Upper lobe of right lung (tissue), 1 donor: ENCODE data around the gene TBL1X. TPM values are rescaled to one million over a fixed set of nuclear protein-coding genes. Genes with fewer than 3 reads are reported as not detected.

Source experiments
- ATAC-seq: fragments of 200-7000 bp; cut with Tn5 transposase; one replicate; pipeline ENCODE4 v1.9.1; 2020; ENCODE audit warnings: mild to moderate bottlenecking, moderate library complexity
- DNase-seq: peaks from one replicate; pipeline ENCODE4 v3.0.0-alpha.2; 2020
- H3K27ac ChIP-seq: fragments of 200-600 bp; one replicate; pipeline ENCODE4 v1.8.0; 2022
- H3K27me3 ChIP-seq: fragments of 200-600 bp; one replicate; pipeline ENCODE4 v1.8.0; 2022; ENCODE audit warnings: mild to moderate bottlenecking
- H3K36me3 ChIP-seq: fragments of 200-600 bp; one replicate; pipeline ENCODE4 v1.8.0; 2022
- H3K4me1 ChIP-seq: fragments of 200-600 bp; one replicate; pipeline ENCODE4 v1.8.0; 2022
- H3K4me3 ChIP-seq: fragments of 200-600 bp; one replicate; pipeline ENCODE4 v1.8.0; 2022; ENCODE audit warnings: mild to moderate bottlenecking
- H3K9me3 ChIP-seq: fragments of 200-600 bp; one replicate; pipeline ENCODE4 v1.8.0; 2022
- intact Hi-C: fragments of 100-400 bp; cut with DNase I; formaldehyde crosslinking; loops from one replicate; pipeline ENCODE4 v1.11.0; 2022
- total RNA-seq: library from RNA; stranded (reverse); fragmentation: NEBNext Ultra II Directional; extraction: Animal tissue kit (Norgen Biotek cat#: 25700); gene quantifications from one replicate; pipeline ENCODE4 v1.2.1, GENCODE V29; 2021
- TF ChIP-seq, protein P1 (sequence below): fragments of 200-600 bp; IDR thresholded peaks from one replicate; pipeline ENCODE4 v1.8.0; 2022; ENCODE audit warnings: antibody characterized with exemption
- donor health status: DM: no; HTN: yes; CAD: no; lungs with severe emphysema.

The TBL1X gene
- total RNA-seq, 1 donor from 2014 or later = 18.4 TPM

DNA sequence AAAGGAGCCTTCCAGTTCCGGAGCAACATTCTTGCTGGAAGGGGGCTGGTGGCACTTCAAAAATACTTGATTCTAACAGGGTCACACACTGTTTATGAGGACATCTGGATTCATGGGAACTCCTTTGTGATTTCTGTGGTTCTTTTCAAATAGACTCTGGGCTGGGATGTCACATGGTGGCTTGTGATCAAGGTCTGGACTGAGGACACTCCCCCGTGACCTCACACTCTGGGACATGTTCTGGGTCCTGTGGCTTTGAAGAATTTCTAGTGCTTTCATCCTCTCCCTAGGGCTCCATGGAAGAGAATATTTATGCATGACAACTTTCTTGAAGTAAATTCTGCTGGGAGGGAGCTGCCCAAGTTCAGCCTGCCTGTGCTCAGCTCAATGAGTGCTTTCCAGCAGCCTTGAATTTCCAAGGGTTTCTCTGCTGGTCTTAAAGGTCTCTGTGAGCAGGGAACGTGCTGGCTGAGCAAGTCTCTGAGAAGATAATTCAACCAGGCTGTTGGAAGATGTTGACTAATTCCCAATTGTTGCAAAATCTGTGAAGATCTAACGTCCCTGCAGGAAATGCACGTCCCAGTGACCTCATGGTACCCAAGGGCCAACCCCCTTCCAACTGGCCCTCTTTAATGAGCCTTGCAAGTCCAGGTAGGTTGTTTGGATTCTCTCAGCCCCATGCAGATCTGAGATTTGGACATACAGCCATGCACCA, 264.5 kb downstream of the TBL1X start:
- ATAC-seq (no peak), DNase-seq (no peak)
- Histone ChIP-seq H3K4me3 (no peak overlapping the region), H3K36me3 (no peaks in the 10 kb centered on the region), H3K27me3 (no peaks in the 10 kb centered on the region), H3K27ac (no peak overlapping the region), H3K9me3 (no peaks in the 10 kb centered on the region), H3K4me1 (no peaks in the 10 kb centered on the region)
- TF ChIP-seq, protein P1, sequence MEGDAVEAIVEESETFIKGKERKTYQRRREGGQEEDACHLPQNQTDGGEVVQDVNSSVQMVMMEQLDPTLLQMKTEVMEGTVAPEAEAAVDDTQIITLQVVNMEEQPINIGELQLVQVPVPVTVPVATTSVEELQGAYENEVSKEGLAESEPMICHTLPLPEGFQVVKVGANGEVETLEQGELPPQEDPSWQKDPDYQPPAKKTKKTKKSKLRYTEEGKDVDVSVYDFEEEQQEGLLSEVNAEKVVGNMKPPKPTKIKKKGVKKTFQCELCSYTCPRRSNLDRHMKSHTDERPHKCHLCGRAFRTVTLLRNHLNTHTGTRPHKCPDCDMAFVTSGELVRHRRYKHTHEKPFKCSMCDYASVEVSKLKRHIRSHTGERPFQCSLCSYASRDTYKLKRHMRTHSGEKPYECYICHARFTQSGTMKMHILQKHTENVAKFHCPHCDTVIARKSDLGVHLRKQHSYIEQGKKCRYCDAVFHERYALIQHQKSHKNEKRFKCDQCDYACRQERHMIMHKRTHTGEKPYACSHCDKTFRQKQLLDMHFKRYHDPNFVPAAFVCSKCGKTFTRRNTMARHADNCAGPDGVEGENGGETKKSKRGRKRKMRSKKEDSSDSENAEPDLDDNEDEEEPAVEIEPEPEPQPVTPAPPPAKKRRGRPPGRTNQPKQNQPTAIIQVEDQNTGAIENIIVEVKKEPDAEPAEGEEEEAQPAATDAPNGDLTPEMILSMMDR = no peak
- intact Hi-C loops = no loop called here

DNA sequence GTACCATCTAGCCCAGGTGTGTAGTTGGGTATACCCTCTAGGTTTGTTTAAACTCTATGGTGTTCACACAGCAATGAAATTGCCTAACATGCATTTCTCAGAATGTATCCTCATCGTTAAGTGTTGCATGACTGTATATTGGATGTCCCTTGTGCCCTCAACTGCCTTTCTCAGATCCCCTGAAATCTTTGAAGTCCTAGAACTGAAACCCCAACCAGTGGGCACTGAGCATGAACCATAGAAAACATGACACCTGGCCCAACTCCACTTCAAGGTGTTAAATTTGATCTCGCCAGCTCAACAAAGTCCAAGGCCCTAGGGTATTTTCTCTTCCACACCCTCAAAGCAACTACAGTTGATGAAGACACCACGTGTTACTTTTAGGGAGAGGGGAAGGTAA, 265.2 kb downstream of the TBL1X start:
- no peak for DNase-seq
- Histone ChIP-seq H3K4me3 (no peak overlapping the region), H3K4me1 (no peaks in the 10 kb centered on the region), H3K27ac (no peak overlapping the region), H3K27me3 (no peaks in the 10 kb centered on the region), H3K36me3 (no peaks in the 10 kb centered on the region), H3K9me3 (no peaks in the 10 kb centered on the region)
- intact Hi-C loops = no loop called here
- TF ChIP-seq, protein P1 = no peak
- ATAC-seq = no peak

DNA sequence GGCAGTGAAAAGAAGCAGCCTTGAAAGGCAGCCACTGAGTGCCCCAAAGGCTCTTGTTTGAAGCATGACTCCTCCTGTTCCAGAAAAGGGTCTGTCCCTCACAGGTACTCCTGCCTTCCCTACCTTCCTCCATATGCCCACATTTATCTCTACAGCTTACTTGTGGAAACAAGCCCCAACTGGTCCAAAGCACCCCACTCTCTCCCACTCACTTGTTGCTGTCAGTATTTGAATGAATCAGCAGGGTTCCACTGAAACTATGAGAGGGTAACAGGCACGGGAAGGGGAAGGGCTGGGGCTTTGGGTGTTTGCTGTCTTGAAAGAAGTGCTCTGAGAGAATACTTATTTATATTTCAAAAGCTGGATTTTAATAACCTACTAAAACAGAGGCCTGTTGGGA, 265.9 kb downstream of the TBL1X start:
- Histone ChIP-seq H3K36me3 (no peaks in the 10 kb centered on the region), H3K9me3 (no peaks in the 10 kb centered on the region), H3K27ac (no peak overlapping the region), H3K27me3 (no peaks in the 10 kb centered on the region), H3K4me1 (no peaks in the 10 kb centered on the region), H3K4me3 (no peak overlapping the region)
- no peak for ATAC-seq
- no peak for DNase-seq
- intact Hi-C loops = no loop called here
- TF ChIP-seq, protein P1 = no peak

DNA sequence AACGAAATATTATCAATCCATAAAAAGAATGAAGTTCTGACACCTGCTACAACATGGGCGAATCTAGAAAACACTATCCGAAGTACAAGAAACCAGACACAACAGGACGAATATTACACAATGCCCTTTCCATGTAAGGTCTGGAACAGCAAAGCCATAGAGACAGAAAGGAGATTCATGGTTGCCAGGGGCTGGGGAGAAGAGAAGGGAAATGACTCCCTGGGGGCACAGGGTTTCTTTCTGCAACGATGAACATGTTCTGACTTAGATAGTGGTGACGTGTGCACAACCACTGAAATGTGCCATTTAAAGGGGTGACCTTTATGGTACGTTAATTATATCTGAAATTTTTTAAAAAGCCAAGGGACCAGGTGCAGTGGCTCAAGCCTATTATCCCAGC, 272.5 kb downstream of the TBL1X start:
- H3K4me3 ChIP-seq = no peak overlapping the region
- no peaks in the 10 kb centered on the region for H3K9me3 ChIP-seq
- ATAC-seq (no peak), DNase-seq (no peak)
- H3K27ac ChIP-seq = no peak overlapping the region
- H3K27me3 ChIP-seq = no peaks in the 10 kb centered on the region
- H3K4me1 ChIP-seq = no peaks in the 10 kb centered on the region
- no peaks in the 10 kb centered on the region for H3K36me3 ChIP-seq
- intact Hi-C loops = no loop called here
- TF ChIP-seq, protein P1 = no peak

DNA sequence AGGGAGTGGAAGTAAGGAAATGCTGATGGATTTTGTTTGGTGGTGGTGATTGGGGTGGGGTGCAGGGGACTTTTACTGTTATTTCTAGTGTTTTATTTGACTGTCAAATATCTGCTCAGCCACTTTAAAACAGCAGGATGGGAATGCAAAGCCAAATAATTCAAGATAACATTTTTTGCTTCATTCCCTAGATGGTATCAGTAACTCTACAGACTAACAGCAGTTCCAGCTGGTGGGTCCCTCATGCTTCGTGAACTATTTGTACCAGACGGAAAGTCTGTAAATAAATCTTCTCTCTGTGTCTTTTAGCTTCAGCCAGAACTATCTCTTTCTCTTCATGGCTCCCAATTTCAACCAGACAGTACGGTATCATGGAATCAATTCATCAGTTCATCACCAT, 273.3 kb downstream of the TBL1X start:
- TF ChIP-seq, protein P1 = no peak
- H3K9me3 ChIP-seq = no peaks in the 10 kb centered on the region
- intact Hi-C loops = no loop called here
- H3K4me1 ChIP-seq = no peaks in the 10 kb centered on the region
- no peaks in the 10 kb centered on the region for H3K27me3 ChIP-seq
- DNase-seq (no peak), ATAC-seq (no peak)
- H3K4me3 ChIP-seq = no peak overlapping the region
- H3K27ac ChIP-seq = no peak overlapping the region
- H3K36me3 ChIP-seq = no peaks in the 10 kb centered on the region

DNA sequence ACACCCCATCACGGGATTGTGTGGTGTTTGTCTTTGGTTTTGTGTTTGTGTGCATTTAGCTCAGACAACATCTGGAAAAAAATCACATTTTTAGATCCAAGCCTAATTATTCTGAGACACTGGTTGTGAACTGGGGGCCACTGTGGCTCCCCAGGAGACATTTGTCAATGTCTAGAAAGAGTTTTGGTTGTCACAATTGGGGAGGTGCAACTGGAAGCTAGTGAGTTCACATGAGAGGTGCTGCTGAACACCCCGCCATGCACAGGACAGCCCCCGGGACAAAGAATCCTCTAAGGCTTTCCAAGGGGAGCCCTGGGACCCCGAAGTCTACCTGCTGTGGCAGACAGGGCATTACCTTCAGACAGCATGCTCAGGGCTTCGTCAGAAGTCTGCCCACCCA, 274.3 kb downstream of the TBL1X start:
- intact Hi-C loops = no loop called here
- no peak for DNase-seq
- Histone ChIP-seq H3K4me1 (no peaks in the 10 kb centered on the region), H3K9me3 (no peaks in the 10 kb centered on the region), H3K27ac (no peak overlapping the region), H3K36me3 (no peaks in the 10 kb centered on the region), H3K27me3 (no peaks in the 10 kb centered on the region), H3K4me3 (no peak overlapping the region)
- no peak for ATAC-seq
- TF ChIP-seq, protein P1 = no peak
